ENCODE measurements around the gene NALCN. TPM values are rescaled to one million over a fixed set of nuclear protein-coding genes. Genes with fewer than 3 reads are reported as not detected.

Gene NALCN
- total and polyA plus RNA-seq, 2 of the 8 experiments (the other 6 are each of a cell fraction or from before 2014, with no cell fraction given): 0.26 to 0.54 TPM

DNA sequence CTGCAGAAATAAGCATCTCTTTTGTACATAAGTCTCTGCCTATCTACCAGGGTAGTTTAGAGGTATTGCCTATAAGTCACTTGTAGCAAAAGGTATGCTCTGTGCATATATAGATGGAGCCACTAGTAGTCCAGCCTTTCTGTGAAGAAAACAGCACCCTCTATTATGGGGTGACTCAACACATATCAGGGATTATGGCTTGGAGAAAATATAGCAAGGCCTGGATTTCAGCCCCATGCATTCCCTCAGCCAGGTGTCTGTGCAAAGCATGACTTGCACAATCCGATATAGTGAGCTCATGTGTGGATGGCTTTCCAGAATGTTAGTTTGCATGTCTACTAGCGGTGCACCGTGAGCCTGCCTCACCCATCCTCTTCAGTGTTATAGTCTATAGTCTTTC lies 13.4 kb upstream of the NALCN start:
- WGBS, 2 experiments (ENCODE audit: extremely low coverage in 1 of 2, insufficient coverage in 1 of 2, insufficient read length in 1 of 2, insufficient replicate concordance in 2 of 2, low coverage in 1 of 2, low lambda C conversion rate in 2 of 2, missing lambda C conversion rate in 1 of 2): 100% methylated on average over 3 of the region's 3 CpGs; no CpG with 5 or more reads in 1 of the 2 experiments
- POLR2A ChIA-PET (ENCODE audit: partially characterized antibody): no interaction called here
- no peak for FAIRE-seq
- TF ChIP-seq ASH2L (IDR thresholded peaks at IDR 0.05; ENCODE audit: low read length): no peak

More for the DNA sequence above, 13.4 kb upstream of the NALCN start:
- Histone ChIP-seq H3K27ac (ENCODE audit: low read depth, low read length) (no peak overlapping the region), H2BK20ac (ENCODE audit: low read length) (no peak overlapping the region), H3K36me3 (ENCODE audit: control insufficient read depth in 2 of 4, insufficient read depth in 4 of 4, low read length in 3 of 4) (no peaks in the 10 kb centered on the region), H3K79me2 (ENCODE audit: control insufficient read depth in 1 of 2, insufficient read depth in 2 of 2, low read length in 2 of 2) (no peaks in the 10 kb centered on the region), H4K8ac (ENCODE audit: extremely low read depth, insufficient read depth, low read length) (no peak overlapping the region), H3K4me2 (ENCODE audit: insufficient read depth in 1 of 2, low read depth in 2 of 2, low read length in 2 of 2) (no peak overlapping the region), H3K4ac (replicated peaks; ENCODE audit: insufficient read length, low read depth, low read length) (no peak overlapping the region), H3K4me3 (ENCODE audit: extremely low read depth in 1 of 4, insufficient read depth in 2 of 4, low read depth in 3 of 4, low read length in 4 of 4) (no peak overlapping the region), H3K9ac (replicated peaks in 1 of 4; ENCODE audit: extremely low read depth in 1 of 4, low read depth in 3 of 4, low read length in 3 of 4) (no peak overlapping the region), H3K27me3 (replicated peaks in 1 of 4; ENCODE audit: control insufficient read depth in 3 of 4, extremely low read depth in 1 of 4, insufficient read depth in 3 of 4, low read length in 3 of 4) (no peaks in the 10 kb centered on the region), H3K23ac (ENCODE audit: insufficient read length) (no peak overlapping the region), H3K4me1 (replicated peaks in 1 of 4; ENCODE audit: control insufficient read depth in 3 of 4, insufficient read depth in 4 of 4, low read length in 3 of 4) (no peaks in the 10 kb centered on the region), H2BK15ac (ENCODE audit: low read length) (no peak overlapping the region), H3K79me1 (ENCODE audit: low read depth, low read length) (no peaks in the 10 kb centered on the region), H3K18ac (ENCODE audit: extremely low read depth, low read length) (no peak overlapping the region), H2BK120ac (replicated peaks; ENCODE audit: low read depth, low read length) (no peak overlapping the region), H3K14ac (ENCODE audit: insufficient read length) (no peak overlapping the region), H3K9me3 (ENCODE audit: insufficient read depth in 2 of 2, low read depth in 1 of 2, low read length in 1 of 2) (no peaks in the 10 kb centered on the region), H2BK5ac (ENCODE audit: low read depth, low read length) (no peak overlapping the region), H3K56ac (replicated peaks; ENCODE audit: insufficient read length, low read depth, low read length) (no peak overlapping the region), H4K20me1 (replicated peaks in 1 of 2; ENCODE audit: control insufficient read depth in 1 of 2, insufficient read depth in 2 of 2, low read length in 2 of 2) (no peaks in the 10 kb centered on the region), H2BK12ac (ENCODE audit: low read depth, low read length) (no peak overlapping the region), H2AK5ac (ENCODE audit: low read depth, low read length) (no peak overlapping the region), H4K5ac (ENCODE audit: insufficient read length, low read depth, low read length) (no peak overlapping the region), H2AFZ (ENCODE audit: low read length) (no peak overlapping the region), H3K23me2 (ENCODE audit: low read depth, low read length) (0 out of 2 replicates have a peak, but pooled peaks cover 1% of the 10 kb centered on the region), H4K91ac (replicated peaks; ENCODE audit: insufficient read length, low read length) (no peak overlapping the region)
- CTCF ChIA-PET (ENCODE audit: partially characterized antibody): no interaction called here
- no peak for DNase-seq (ENCODE audit: low read depth in 1 of 2, low spot score in 2 of 2)

Measured in H1 (cell line).